HEK293 (cell line): ENCODE measurements around the gene TMF1.

Experiments
- CTCF ChIA-PET: fragments of 350-600 bp; formaldehyde crosslinking; extraction: SDS; loops from one replicate; lab custom pipeline; 2021; ENCODE audit warnings: antibody characterized with exemption; lab: Yijun Ruan, JAX
- POLR2A ChIA-PET: fragments of 300-600 bp; formaldehyde crosslinking; extraction: SDS; loops from one replicate; lab custom pipeline; 2020; ENCODE audit warnings: antibody characterized with exemption, inconsistent platforms; lab: Yijun Ruan, JAX
- H3K27ac ChIP-seq: fragments of 200-500 bp; sonication (Bioruptor generic); 2 replicates; pipeline ENCODE4 v1.5.1; 2014; ENCODE audit warnings: low read depth, low read length, control low read depth, inconsistent platforms; ENCODE audit errors: extremely low read depth
- H3K36me3 ChIP-seq, 2 experiments: fragments of 200-500 bp in 1 of 2; sonication (Bioruptor generic) in 1 of 2; 1 replicate in 1 of 2; 2 replicates in 1 of 2; pipeline ENCODE4 v1.5.1; 2014 to 2017; ENCODE audit warnings: inconsistent platforms in 2 of 2, low read length in 2 of 2; ENCODE audit not compliant: control insufficient read depth in 2 of 2, insufficient read depth in 1 of 2
- H3K4me1 ChIP-seq: fragments of 200-500 bp; sonication (Bioruptor generic); 2 replicates; pipeline ENCODE4 v1.5.1; 2014; ENCODE audit warnings: mild to moderate bottlenecking, low read length, inconsistent platforms; ENCODE audit not compliant: control insufficient read depth, insufficient read depth
- H3K4me3 ChIP-seq: 2 replicates; pipeline ENCODE4 v1.5.1; 2011; ENCODE audit warnings: low read depth, mild to moderate bottlenecking, control low read depth, low read length, moderate library complexity
- H3K9me3 ChIP-seq: fragments of 200-500 bp; sonication (Bioruptor generic); 2 replicates; pipeline ENCODE4 v1.5.1; 2014; ENCODE audit warnings: low read depth, low read length, inconsistent platforms; ENCODE audit not compliant: control insufficient read depth, insufficient read depth
- EGR2 ChIP-seq: fragments of 450-650 bp; formaldehyde crosslinking; IDR thresholded peaks from 2 replicates; pipeline ENCODE4 v1.5.1; 2016; ENCODE audit warnings: low read depth, missing biosample characterization, missing genetic modification characterization
- FEZF1 ChIP-seq: fragments of 450-650 bp; formaldehyde crosslinking; IDR thresholded peaks from 2 replicates; pipeline ENCODE4 v1.5.1; 2016; ENCODE audit warnings: missing biosample characterization, missing genetic modification characterization
- GLIS1 ChIP-seq: fragments of 450-650 bp; formaldehyde crosslinking; IDR thresholded peaks from 2 replicates; pipeline ENCODE4 v1.5.1; 2016; ENCODE audit warnings: missing biosample characterization, missing genetic modification characterization
- GLIS2 ChIP-seq: fragments of 450-650 bp; formaldehyde crosslinking; IDR thresholded peaks from 2 replicates; pipeline ENCODE4 v1.5.1; 2016; ENCODE audit warnings: missing biosample characterization, missing genetic modification characterization
- KLF1 ChIP-seq: fragments of 450-650 bp; formaldehyde crosslinking; IDR thresholded peaks from 2 replicates; pipeline ENCODE4 v1.5.1; 2016; ENCODE audit warnings: missing biosample characterization, missing genetic modification characterization
- KLF8 ChIP-seq: fragments of 450-650 bp; formaldehyde crosslinking; IDR thresholded peaks from 2 replicates; pipeline ENCODE4 v1.5.1; 2016; ENCODE audit warnings: missing biosample characterization, missing genetic modification characterization
- TRIM28 ChIP-seq: IDR thresholded peaks from 2 replicates; pipeline ENCODE4 v1.6.1; 2011; ENCODE audit warnings: low read length, control low read depth, borderline replicate concordance
- ZBTB21 ChIP-seq: fragments of 450-650 bp; formaldehyde crosslinking; IDR thresholded peaks from 2 replicates; pipeline ENCODE4 v1.5.1; 2017; ENCODE audit warnings: missing biosample characterization, missing genetic modification characterization
- ZBTB8A ChIP-seq: fragments of 450-650 bp; formaldehyde crosslinking; IDR thresholded peaks from 2 replicates; pipeline ENCODE4 v1.5.1; 2016; ENCODE audit warnings: missing biosample characterization, missing genetic modification characterization
- ZEB2 ChIP-seq: fragments of 450-650 bp; formaldehyde crosslinking; IDR thresholded peaks from 2 replicates; pipeline ENCODE4 v1.5.1; 2016; ENCODE audit warnings: missing biosample characterization, missing genetic modification characterization
- ZFP3 ChIP-seq: fragments of 450-650 bp; formaldehyde crosslinking; IDR thresholded peaks from 2 replicates; pipeline ENCODE4 v1.5.1; 2016; ENCODE audit warnings: low read depth, missing biosample characterization, missing genetic modification characterization
- ZNF121 ChIP-seq: fragments of 450-650 bp; formaldehyde crosslinking; IDR thresholded peaks from 2 replicates; pipeline ENCODE4 v1.5.1; 2016; ENCODE audit warnings: missing biosample characterization, missing genetic modification characterization
- ZNF223 ChIP-seq: fragments of 450-650 bp; formaldehyde crosslinking; IDR thresholded peaks from 2 replicates; pipeline ENCODE4 v1.5.1; 2016; ENCODE audit warnings: missing biosample characterization, missing genetic modification characterization
- ZNF248 ChIP-seq: fragments of 450-650 bp; formaldehyde crosslinking; IDR thresholded peaks from 2 replicates; pipeline ENCODE4 v1.5.1; 2017; ENCODE audit warnings: missing biosample characterization, missing genetic modification characterization
- ZNF501 ChIP-seq: fragments of 450-650 bp; formaldehyde crosslinking; IDR thresholded peaks from 2 replicates; pipeline ENCODE4 v1.5.1; 2016; ENCODE audit warnings: missing biosample characterization, missing genetic modification characterization
- ZNF529 ChIP-seq: fragments of 450-650 bp; formaldehyde crosslinking; IDR thresholded peaks from 2 replicates; pipeline ENCODE4 v1.5.1; 2017; ENCODE audit warnings: missing genetic modification characterization, missing biosample characterization; ENCODE audit not compliant: insufficient replicate concordance
- ZNF555 ChIP-seq: fragments of 450-650 bp; formaldehyde crosslinking; conservative IDR thresholded peaks from 2 replicates; pipeline ENCODE4 v1.5.1; 2017; ENCODE audit warnings: missing biosample characterization, mild to moderate bottlenecking, missing genetic modification characterization, inconsistent platforms
- ZNF558 ChIP-seq: fragments of 450-650 bp; formaldehyde crosslinking; IDR thresholded peaks from 2 replicates; pipeline ENCODE4 v1.5.1; 2016; ENCODE audit warnings: missing biosample characterization, missing genetic modification characterization
- ZNF596 ChIP-seq: fragments of 450-650 bp; IDR thresholded peaks from 2 replicates; pipeline ENCODE4 v1.5.0; 2018; ENCODE audit warnings: missing biosample characterization, mild to moderate bottlenecking, missing genetic modification characterization, moderate library complexity
- ZNF785 ChIP-seq: fragments of 450-650 bp; formaldehyde crosslinking; IDR thresholded peaks from 2 replicates; pipeline ENCODE4 v1.5.1; 2016; ENCODE audit warnings: missing biosample characterization, missing genetic modification characterization
- TF ChIP-seq, protein P1 (sequence below): fragments of 450-650 bp; formaldehyde crosslinking; IDR thresholded peaks from 2 replicates; pipeline ENCODE4 v1.5.1; 2016; ENCODE audit warnings: missing biosample characterization, missing genetic modification characterization, borderline replicate concordance
- TF ChIP-seq, protein P2 (sequence below): fragments of 450-650 bp; formaldehyde crosslinking; IDR thresholded peaks from 2 replicates; pipeline ENCODE4 v1.5.1; 2017; ENCODE audit warnings: missing biosample characterization, mild to moderate bottlenecking, missing genetic modification characterization, moderate library complexity
- TF ChIP-seq, protein P3 (sequence below): fragments of 450-650 bp; formaldehyde crosslinking; IDR thresholded peaks from 2 replicates; pipeline ENCODE4 v1.5.1; 2016; ENCODE audit warnings: missing biosample characterization, missing genetic modification characterization
- TF ChIP-seq, protein P4 (sequence below): fragments of 450-650 bp; formaldehyde crosslinking; conservative IDR thresholded peaks from 2 replicates; pipeline ENCODE4 v1.5.1; 2016; ENCODE audit warnings: low read depth, missing biosample characterization, missing genetic modification characterization
- TF ChIP-seq, protein P5 (sequence below): fragments of 450-650 bp; formaldehyde crosslinking; IDR thresholded peaks from 2 replicates; pipeline ENCODE4 v1.5.1; 2016; ENCODE audit warnings: missing biosample characterization, missing genetic modification characterization
- TF ChIP-seq, protein P6 (sequence below): fragments of 450-650 bp; formaldehyde crosslinking; IDR thresholded peaks from 2 replicates; pipeline ENCODE4 v1.5.1; 2017; ENCODE audit warnings: missing biosample characterization, missing genetic modification characterization

The TMF1 gene

DNA sequence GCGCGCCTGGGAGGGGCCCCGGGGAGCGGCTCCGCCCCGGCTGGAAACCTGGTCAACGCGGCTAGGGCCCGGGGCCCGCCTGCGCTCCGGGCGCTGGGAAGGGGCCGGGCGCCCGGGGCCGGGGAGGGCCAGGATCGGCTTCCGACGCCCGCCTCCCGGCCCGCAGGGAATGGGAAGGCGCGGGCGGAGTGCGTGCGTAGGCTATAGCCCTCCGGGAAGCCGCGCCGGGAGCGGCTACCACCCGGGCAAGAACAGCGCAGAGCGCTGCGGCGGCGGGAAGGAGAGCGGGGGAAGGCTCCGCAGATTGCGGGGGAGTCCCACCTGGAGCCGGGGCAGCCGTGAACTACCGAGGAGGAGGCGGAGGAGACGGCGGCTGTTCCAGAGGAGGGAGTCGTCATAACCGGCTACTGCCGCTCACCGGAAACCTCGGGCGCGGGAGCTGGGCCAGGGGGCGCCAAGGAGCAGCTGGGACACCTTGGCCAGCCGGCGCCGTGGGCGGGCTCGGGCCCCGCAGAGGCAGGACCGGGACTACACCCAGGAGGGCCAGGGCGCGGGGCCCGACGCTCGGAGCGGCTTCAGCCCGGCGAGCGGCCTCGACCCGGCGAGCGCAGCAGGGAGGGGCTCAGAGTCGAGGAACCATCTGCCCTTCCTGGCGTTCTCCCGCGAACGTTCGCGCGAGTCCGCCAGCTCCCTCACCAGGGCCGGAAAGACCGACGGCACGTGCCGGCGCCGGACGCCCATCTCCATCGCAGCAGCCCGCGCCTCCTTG is 38.7 kb downstream of the TMF1 start, which contains the start of gene EOGT:
TSS of gene EOGT (minus strand) at position 432 of the 769 bp plus-strand sequence. CDS start 3,838 bp downstream, outside the sequence.
- peak within 1 kb of the TSS; percentile 76; the same call in 1 of the 2 replicates for H3K27ac ChIP-seq
- TF ChIP-seq ZNF501, result peak; percentile 48; the same call in 1 of the 2 replicates
- TF ChIP-seq, protein P1, sequence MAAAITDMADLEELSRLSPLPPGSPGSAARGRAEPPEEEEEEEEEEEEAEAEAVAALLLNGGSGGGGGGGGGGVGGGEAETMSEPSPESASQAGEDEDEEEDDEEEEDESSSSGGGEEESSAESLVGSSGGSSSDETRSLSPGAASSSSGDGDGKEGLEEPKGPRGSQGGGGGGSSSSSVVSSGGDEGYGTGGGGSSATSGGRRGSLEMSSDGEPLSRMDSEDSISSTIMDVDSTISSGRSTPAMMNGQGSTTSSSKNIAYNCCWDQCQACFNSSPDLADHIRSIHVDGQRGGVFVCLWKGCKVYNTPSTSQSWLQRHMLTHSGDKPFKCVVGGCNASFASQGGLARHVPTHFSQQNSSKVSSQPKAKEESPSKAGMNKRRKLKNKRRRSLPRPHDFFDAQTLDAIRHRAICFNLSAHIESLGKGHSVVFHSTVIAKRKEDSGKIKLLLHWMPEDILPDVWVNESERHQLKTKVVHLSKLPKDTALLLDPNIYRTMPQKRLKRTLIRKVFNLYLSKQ (tag by site-specific recombination), result no peak
- TF ChIP-seq GLIS1 (tag by site-specific recombination), result peak; percentile 62
- no peak for TF ChIP-seq ZNF248 (tag by site-specific recombination)
- 0 out of 2 replicates have a peak, but pooled peaks have one; percentile 17 for TF ChIP-seq ZNF596 (tag by site-specific recombination)
- peak; percentile 95 for TF ChIP-seq ZNF223 (tag by site-specific recombination)
- peak; percentile 60 for TF ChIP-seq TRIM28
- peak; percentile 96 for TF ChIP-seq ZBTB8A
- peak; percentile 76 for TF ChIP-seq GLIS2 (tag by site-specific recombination)
- TF ChIP-seq, protein P2, sequence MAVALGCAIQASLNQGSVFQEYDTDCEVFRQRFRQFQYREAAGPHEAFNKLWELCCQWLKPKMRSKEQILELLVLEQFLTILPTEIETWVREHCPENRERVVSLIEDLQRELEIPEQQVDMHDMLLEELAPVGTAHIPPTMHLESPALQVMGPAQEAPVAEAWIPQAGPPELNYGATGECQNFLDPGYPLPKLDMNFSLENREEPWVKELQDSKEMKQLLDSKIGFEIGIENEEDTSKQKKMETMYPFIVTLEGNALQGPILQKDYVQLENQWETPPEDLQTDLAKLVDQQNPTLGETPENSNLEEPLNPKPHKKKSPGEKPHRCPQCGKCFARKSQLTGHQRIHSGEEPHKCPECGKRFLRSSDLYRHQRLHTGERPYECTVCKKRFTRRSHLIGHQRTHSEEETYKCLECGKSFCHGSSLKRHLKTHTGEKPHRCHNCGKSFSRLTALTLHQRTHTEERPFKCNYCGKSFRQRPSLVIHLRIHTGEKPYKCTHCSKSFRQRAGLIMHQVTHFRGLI (tag by site-specific recombination), result peak; percentile 60
- peak; percentile 88 for TF ChIP-seq ZEB2
- no peak for TF ChIP-seq ZFP3
- no peak for TF ChIP-seq ZNF121 (tag by site-specific recombination)
- TF ChIP-seq, protein P3, sequence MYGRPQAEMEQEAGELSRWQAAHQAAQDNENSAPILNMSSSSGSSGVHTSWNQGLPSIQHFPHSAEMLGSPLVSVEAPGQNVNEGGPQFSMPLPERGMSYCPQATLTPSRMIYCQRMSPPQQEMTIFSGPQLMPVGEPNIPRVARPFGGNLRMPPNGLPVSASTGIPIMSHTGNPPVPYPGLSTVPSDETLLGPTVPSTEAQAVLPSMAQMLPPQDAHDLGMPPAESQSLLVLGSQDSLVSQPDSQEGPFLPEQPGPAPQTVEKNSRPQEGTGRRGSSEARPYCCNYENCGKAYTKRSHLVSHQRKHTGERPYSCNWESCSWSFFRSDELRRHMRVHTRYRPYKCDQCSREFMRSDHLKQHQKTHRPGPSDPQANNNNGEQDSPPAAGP (tag by site-specific recombination), result peak; percentile 42; the same call in 1 of the 2 replicates
- TF ChIP-seq, protein P4, sequence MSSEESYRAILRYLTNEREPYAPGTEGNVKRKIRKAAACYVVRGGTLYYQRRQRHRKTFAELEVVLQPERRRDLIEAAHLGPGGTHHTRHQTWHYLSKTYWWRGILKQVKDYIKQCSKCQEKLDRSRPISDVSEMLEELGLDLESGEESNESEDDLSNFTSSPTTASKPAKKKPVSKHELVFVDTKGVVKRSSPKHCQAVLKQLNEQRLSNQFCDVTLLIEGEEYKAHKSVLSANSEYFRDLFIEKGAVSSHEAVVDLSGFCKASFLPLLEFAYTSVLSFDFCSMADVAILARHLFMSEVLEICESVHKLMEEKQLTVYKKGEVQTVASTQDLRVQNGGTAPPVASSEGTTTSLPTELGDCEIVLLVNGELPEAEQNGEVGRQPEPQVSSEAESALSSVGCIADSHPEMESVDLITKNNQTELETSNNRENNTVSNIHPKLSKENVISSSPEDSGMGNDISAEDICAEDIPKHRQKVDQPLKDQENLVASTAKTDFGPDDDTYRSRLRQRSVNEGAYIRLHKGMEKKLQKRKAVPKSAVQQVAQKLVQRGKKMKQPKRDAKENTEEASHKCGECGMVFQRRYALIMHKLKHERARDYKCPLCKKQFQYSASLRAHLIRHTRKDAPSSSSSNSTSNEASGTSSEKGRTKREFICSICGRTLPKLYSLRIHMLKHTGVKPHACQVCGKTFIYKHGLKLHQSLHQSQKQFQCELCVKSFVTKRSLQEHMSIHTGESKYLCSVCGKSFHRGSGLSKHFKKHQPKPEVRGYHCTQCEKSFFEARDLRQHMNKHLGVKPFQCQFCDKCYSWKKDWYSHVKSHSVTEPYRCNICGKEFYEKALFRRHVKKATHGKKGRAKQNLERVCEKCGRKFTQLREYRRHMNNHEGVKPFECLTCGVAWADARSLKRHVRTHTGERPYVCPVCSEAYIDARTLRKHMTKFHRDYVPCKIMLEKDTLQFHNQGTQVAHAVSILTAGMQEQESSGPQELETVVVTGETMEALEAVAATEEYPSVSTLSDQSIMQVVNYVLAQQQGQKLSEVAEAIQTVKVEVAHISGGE (tag by site-specific recombination), result peak; percentile 81
- TF ChIP-seq ZBTB21 (tag by site-specific recombination), result no peak
- TF ChIP-seq KLF1 (tag by site-specific recombination), result peak; percentile 7; the same call in 1 of the 2 replicates
- TF ChIP-seq, protein P5, sequence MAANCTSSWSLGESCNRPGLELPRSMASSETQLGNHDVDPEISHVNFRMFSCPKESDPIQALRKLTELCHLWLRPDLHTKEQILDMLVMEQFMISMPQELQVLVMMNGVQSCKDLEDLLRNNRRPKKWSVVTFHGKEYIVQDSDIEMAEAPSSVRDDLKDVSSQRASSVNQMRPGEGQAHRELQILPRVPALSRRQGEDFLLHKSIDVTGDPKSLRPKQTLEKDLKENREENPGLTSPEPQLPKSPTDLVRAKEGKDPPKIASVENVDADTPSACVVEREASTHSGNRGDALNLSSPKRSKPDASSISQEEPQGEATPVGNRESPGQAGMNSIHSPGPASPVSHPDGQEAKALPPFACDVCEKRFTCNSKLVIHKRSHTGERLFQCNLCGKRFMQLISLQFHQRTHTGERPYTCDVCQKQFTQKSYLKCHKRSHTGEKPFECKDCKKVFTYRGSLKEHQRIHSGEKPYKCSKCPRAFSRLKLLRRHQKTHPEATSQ (tag by site-specific recombination), result no peak
- TF ChIP-seq EGR2, result peak; percentile 93
- TF ChIP-seq, protein P6, sequence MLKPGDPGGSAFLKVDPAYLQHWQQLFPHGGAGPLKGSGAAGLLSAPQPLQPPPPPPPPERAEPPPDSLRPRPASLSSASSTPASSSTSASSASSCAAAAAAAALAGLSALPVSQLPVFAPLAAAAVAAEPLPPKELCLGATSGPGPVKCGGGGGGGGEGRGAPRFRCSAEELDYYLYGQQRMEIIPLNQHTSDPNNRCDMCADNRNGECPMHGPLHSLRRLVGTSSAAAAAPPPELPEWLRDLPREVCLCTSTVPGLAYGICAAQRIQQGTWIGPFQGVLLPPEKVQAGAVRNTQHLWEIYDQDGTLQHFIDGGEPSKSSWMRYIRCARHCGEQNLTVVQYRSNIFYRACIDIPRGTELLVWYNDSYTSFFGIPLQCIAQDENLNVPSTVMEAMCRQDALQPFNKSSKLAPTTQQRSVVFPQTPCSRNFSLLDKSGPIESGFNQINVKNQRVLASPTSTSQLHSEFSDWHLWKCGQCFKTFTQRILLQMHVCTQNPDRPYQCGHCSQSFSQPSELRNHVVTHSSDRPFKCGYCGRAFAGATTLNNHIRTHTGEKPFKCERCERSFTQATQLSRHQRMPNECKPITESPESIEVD, result no peak
- no peak for TF ChIP-seq ZNF555
- no peak for TF ChIP-seq ZNF558
- peak; percentile 84 for TF ChIP-seq KLF8 (tag by site-specific recombination)
- TF ChIP-seq ZNF785 (tag by site-specific recombination), result no peak
- TF ChIP-seq FEZF1 (tag by site-specific recombination), result no peak
- TF ChIP-seq ZNF529 (tag by site-specific recombination), result no peak

More for the DNA sequence above, 38.7 kb downstream of the TMF1 start, which contains the start of gene EOGT:
- Histone ChIP-seq H3K36me3 (peaks cover 0 to 42% of the 10 kb centered on the region in 2 experiments; a peak in 1 of 3 replicates), H3K4me3 (peak within 1 kb of the TSS; percentile 79), H3K4me1 (no peaks in the 10 kb centered on the region), H3K9me3 (no peaks in the 10 kb centered on the region)
- POLR2A ChIA-PET, result interaction anchor here (0.7 to 1.7 kb wide), 5 partner anchors 11 to 667 kb away, joined by 3 to 6 read pairs (median 3); partner anchors contain the start of genes ARL6IP5 and TMF1
- CTCF ChIA-PET, result interaction anchor here (0.6 kb wide), 1 partner anchor 9 kb away, joined by 3 read pairs; no protein-coding TSS in a partner anchor
